ENCODE measurements around the gene PEDS1. TPM values are rescaled to one million over a fixed set of nuclear protein-coding genes. Genes with fewer than 3 reads are reported as not detected.

The PEDS1 gene
- total and polyA plus RNA-seq, 2 of the 4 experiments (the other 2 are of a cell fraction), result 24.0 to 59.9 TPM

GRCh38 chr20:50188287-50188688 lies 34.8 kb upstream of the PEDS1 start:
- DNase-seq (no peak), ATAC-seq (ENCODE audit: low read depth) (no peak)
- Histone ChIP-seq H3K36me3 (ENCODE audit: control insufficient read depth, insufficient read depth, low read length) (peaks cover 9% of the 10 kb centered on the region), H3K4me2 (ENCODE audit: low read depth, low read length) (no peak overlapping the region), H4K5ac (ENCODE audit: low read depth, low read length) (no peak overlapping the region), H2AK9ac (replicated peaks; ENCODE audit: low read depth, low read length, poor library complexity) (peak overlapping the region; percentile 10), H3K4me1 (ENCODE audit: control insufficient read depth, insufficient read depth, low read length) (peaks cover 5% of the 10 kb centered on the region), H4K20me1 (ENCODE audit: insufficient read depth, low read length) (peaks cover 17% of the 10 kb centered on the region), H2BK15ac (ENCODE audit: low read depth, low read length) (peak overlapping the region; percentile 25; the same call in 1 of the 3 replicates), H2AFZ (replicated peaks; ENCODE audit: low read length, poor library complexity) (peak overlapping the region; percentile 2), H3K9ac (ENCODE audit: low read depth, low read length) (no peak overlapping the region), H3K27ac (ENCODE audit: insufficient read depth, low read length) (no peak overlapping the region), H3K14ac (replicated peaks; ENCODE audit: low read depth, low read length) (0 out of 2 replicates have a peak overlapping the region, but pooled peaks have one; percentile 24), H2BK120ac (ENCODE audit: low read depth, low read length) (no peak overlapping the region), H3K4ac (ENCODE audit: low read depth, low read length) (0 out of 2 replicates have a peak overlapping the region, but pooled peaks have one; percentile 3), H2AK5ac (ENCODE audit: low read depth, low read length) (peak overlapping the region; percentile 40; the same call in 1 of the 2 replicates), H3K4me3 (ENCODE audit: insufficient read depth, low read depth, low read length) (no peak overlapping the region), H3K23ac (ENCODE audit: low read depth, low read length) (no peak overlapping the region), H3K27me3 (ENCODE audit: control insufficient read depth, insufficient read depth, low read length) (no peaks in the 10 kb centered on the region), H3K18ac (ENCODE audit: low read depth, low read length) (no peak overlapping the region), H3K9me3 (ENCODE audit: control insufficient read depth, insufficient read depth, low read length) (no peaks in the 10 kb centered on the region), H4K8ac (ENCODE audit: low read depth in 2 of 2, low read length in 2 of 2) (0 out of 4 replicates have a peak overlapping the region, but pooled peaks of 1 of the 2 experiments have one; percentile 9), H4K91ac (ENCODE audit: insufficient read depth, low read depth, low read length) (no peak overlapping the region), H2BK20ac (ENCODE audit: low read depth, low read length) (no peak overlapping the region; the same call in 1 of the 2 replicates), H3K56ac (ENCODE audit: extremely low read depth, insufficient read depth, low read length) (no peak overlapping the region), H3K9me1 (ENCODE audit: insufficient read depth, low read length) (no peaks in the 10 kb centered on the region), H3K79me1 (ENCODE audit: low read depth in 1 of 2, low read length in 2 of 2) (peaks cover 0 to 9% of the 10 kb centered on the region in 2 experiments; a peak in 2 of 4 replicates), H2BK5ac (ENCODE audit: low read depth, low read length, poor library complexity, severe bottlenecking) (no peak overlapping the region)
- CTCF ChIA-PET, result interaction anchor here (0.9 to 2.5 kb wide), 3 partner anchors 117 to 391 kb away, joined by 3 to 12 read pairs (median 3); no protein-coding TSS in a partner anchor
- no peak for TF ChIP-seq POLR2A (IDR thresholded peaks at IDR 0.05; ENCODE audit: low read depth, low read length)
- TF ChIP-seq RCOR1 (IDR thresholded peaks at IDR 0.05; ENCODE audit: insufficient replicate concordance, low read length), result no peak
- no peak for TF ChIP-seq CTCF (conservative IDR thresholded peaks at IDR 0.05; ENCODE audit: low read depth, low read length)
- no peak for TF ChIP-seq CHD1 (IDR thresholded peaks at IDR 0.05; ENCODE audit: low read depth, low read length)
- no peak for TF ChIP-seq BHLHE40 (IDR thresholded peaks at IDR 0.05; ENCODE audit: low read depth, low read length)
- TF ChIP-seq ELK1 (IDR thresholded peaks at IDR 0.05; ENCODE audit: borderline replicate concordance, low read depth, low read length), result no peak
- no peak for TF ChIP-seq SMC3 (IDR thresholded peaks at IDR 0.05; ENCODE audit: low read depth, low read length)
- no peak for TF ChIP-seq RAD21 (IDR thresholded peaks at IDR 0.05; ENCODE audit: low read length)
- TF ChIP-seq FOS (IDR thresholded peaks at IDR 0.05; ENCODE audit: low read depth, low read length), result no peak
- TF ChIP-seq CEBPB (IDR thresholded peaks at IDR 0.05; ENCODE audit: low read depth, low read length), result no peak
- in situ Hi-C loops (cut with MboI; ENCODE audit: low sequenced_read_pairs) (loop anchor here (5.0 to 10.0 kb wide), 4 partner anchors 274 to 597 kb away; no protein-coding TSS in a partner anchor), dilution Hi-C loops (cut with HindIII; ENCODE audit: low sequenced_read_pairs, unreplicated experiment) (no loop called here), intact Hi-C loops (cut with micrococcal nuclease) (loop anchor here (5.0 kb wide), 1 partner anchor 554 kb away; no protein-coding TSS in a partner anchor)
- WGBS, 2 experiments (ENCODE audit: extremely low coverage in 2 of 2, insufficient read length in 1 of 2), result 90% methylated on average over 2 of the region's 6 CpGs; no CpG with 5 or more reads in 1 of the 2 experiments
- POLR2A ChIA-PET (ENCODE audit: unreplicated experiment), result no interaction called here
- no TSS peak for BruUV-seq (replicated peaks)

All from IMR-90 (cell line).